ENCODE measurements around the gene TNFRSF14.

DNA sequence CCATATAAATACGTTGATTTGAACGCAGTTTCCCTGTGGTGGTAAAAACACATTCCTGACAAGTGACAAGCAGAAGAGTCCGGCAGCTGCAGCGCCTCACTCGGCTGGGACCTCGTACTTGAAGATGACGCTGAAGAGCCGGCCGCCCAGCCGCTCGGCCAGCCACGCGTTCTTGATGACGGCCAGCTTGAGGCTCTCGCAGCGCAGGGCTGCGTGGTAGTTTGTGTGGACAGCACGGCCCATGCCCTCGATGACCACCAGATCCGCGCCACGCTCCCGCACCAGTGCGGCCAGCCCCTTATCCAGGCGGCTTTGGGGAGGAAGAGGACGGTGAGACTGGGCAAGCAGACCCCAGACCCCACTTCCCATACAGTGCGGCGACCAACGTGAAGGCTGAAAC is 47.4 kb upstream of the TNFRSF14 start:
- TF ChIP-seq POLR2A (IDR thresholded peaks at IDR 0.05), result no peak
- TF ChIP-seq, protein P1, sequence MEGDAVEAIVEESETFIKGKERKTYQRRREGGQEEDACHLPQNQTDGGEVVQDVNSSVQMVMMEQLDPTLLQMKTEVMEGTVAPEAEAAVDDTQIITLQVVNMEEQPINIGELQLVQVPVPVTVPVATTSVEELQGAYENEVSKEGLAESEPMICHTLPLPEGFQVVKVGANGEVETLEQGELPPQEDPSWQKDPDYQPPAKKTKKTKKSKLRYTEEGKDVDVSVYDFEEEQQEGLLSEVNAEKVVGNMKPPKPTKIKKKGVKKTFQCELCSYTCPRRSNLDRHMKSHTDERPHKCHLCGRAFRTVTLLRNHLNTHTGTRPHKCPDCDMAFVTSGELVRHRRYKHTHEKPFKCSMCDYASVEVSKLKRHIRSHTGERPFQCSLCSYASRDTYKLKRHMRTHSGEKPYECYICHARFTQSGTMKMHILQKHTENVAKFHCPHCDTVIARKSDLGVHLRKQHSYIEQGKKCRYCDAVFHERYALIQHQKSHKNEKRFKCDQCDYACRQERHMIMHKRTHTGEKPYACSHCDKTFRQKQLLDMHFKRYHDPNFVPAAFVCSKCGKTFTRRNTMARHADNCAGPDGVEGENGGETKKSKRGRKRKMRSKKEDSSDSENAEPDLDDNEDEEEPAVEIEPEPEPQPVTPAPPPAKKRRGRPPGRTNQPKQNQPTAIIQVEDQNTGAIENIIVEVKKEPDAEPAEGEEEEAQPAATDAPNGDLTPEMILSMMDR (IDR thresholded peaks at IDR 0.05), result no peak
- TF ChIP-seq EP300 (IDR thresholded peaks at IDR 0.05), result no peak
